Measurements from ENCODE around the gene ABCA1. TPM values are rescaled to one million over a fixed set of nuclear protein-coding genes. Genes with fewer than 3 reads are reported as not detected.
"Not testable (repeated sequence)": the region's sequence is repeated elsewhere in the genome, so short reads cannot be mapped to it uniquely, and the experiment has no call there.

Gene ABCA1
- total RNA-seq, 4 donors from 2014 or later, result 59.2 to 84.1 (median 80.5) TPM

- Histone ChIP-seq H3K27ac (peak overlapping the region; percentile 61 to 90 (median 85)), H3K9me3 (no peaks in the 10 kb centered on the region), H3K36me3 (no peaks in the 10 kb centered on the region), H3K4me3 (peak overlapping the region; percentile 63 to 83 (median 74)), H3K27me3 (no peaks in the 10 kb centered on the region), H3K4me1 (peaks cover 0 to 44% (median 29%) of the 10 kb centered on the region in 4 donors)
- no peak for TF ChIP-seq POLR2A (IDR thresholded peaks at IDR 0.05)
- TF ChIP-seq EP300 (IDR thresholded peaks at IDR 0.05), result no peak
- TF ChIP-seq CTCF (IDR thresholded peaks at IDR 0.05), result no peak
- WGBS, 2 donors, result 1% methylated on average over 26 to 33 of the region's 44 CpGs
- DNase-seq (ENCODE audit: low spot score in 2 of 2), result no peak
These were observed 591 bp downstream of the ABCA1 start for GRCh38 chr9:104927216-104927911.

DNA sequence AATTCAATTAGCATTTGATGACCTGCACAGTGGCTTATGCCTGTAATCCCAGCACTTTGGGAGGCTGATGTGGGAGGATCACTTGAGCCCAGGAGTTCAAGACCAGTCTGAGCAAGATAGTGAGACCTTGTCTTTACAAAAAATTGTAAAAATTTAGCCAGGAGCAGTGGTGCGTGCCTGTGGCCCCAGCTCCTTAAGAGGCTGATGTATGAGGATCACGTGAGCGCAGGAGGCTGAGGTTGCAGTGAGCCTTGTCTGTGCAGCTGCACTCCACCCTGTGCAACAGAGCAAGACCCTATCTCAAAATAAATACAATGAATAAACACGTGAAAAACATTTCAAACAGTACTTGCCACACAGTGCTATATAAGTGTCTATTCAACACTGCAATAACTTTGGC is 4.2 kb downstream of the ABCA1 start:
- peaks cover 0 to 74% (median 38%) of the 10 kb centered on the region in 4 donors for H3K4me1 ChIP-seq
- no peaks in the 10 kb centered on the region for H3K9me3 ChIP-seq
- H3K27me3 ChIP-seq, result no peaks in the 10 kb centered on the region

GRCh38 chr9:104923289-104923688 is 4.7 kb downstream of the ABCA1 start:
- peak overlapping the region in 2 of 4 donors; percentile 12 to 26 for H3K27ac ChIP-seq
- TF ChIP-seq CTCF (IDR thresholded peaks at IDR 0.05), result no peak
- no peak for TF ChIP-seq EP300 (IDR thresholded peaks at IDR 0.05)
- TF ChIP-seq POLR2A (IDR thresholded peaks at IDR 0.05), result no peak
- no peak for DNase-seq (ENCODE audit: low spot score in 2 of 2)
- no peaks in the 10 kb centered on the region for H3K9me3 ChIP-seq
- no peak overlapping the region for H3K4me3 ChIP-seq
- H3K27me3 ChIP-seq, result no peaks in the 10 kb centered on the region
- no peaks in the 10 kb centered on the region for H3K36me3 ChIP-seq
- 66 to 73% methylated on average over 2 of the region's 2 CpGs for WGBS, 2 donors
- peaks cover 0 to 74% (median 41%) of the 10 kb centered on the region in 4 donors for H3K4me1 ChIP-seq

More for the DNA sequence above, 4.2 kb downstream of the ABCA1 start:
- WGBS, 2 donors, result 62 to 71% methylated on average over 4 of the region's 4 CpGs
- TF ChIP-seq POLR2A (IDR thresholded peaks at IDR 0.05), result no peak
- TF ChIP-seq CTCF (IDR thresholded peaks at IDR 0.05), result no peak
- TF ChIP-seq EP300 (IDR thresholded peaks at IDR 0.05), result no peak
- no peak for DNase-seq (ENCODE audit: low spot score in 2 of 2)
- Histone ChIP-seq H3K27ac (peak overlapping the region in 2 of 4 donors; percentile 12 to 26), H3K4me3 (no peak overlapping the region), H3K36me3 (no peaks in the 10 kb centered on the region)

GRCh38 chr9:104922748-104923147 is 5.2 kb downstream of the ABCA1 start:
- WGBS, 2 donors, result 80 to 84% methylated on average over 7 of the region's 7 CpGs
- H3K27ac ChIP-seq, result peak overlapping the region in 2 of 4 donors; percentile 12 to 53

GRCh38 chr9:104921067-104921741 is 6.8 kb downstream of the ABCA1 start:
- WGBS, 2 donors, result 37 to 49% methylated on average over 3 of the region's 3 CpGs
- DNase-seq (ENCODE audit: low spot score in 2 of 2), result no peak
- TF ChIP-seq POLR2A (IDR thresholded peaks at IDR 0.05), result no peak
- no peak for TF ChIP-seq EP300 (IDR thresholded peaks at IDR 0.05)
- TF ChIP-seq CTCF (IDR thresholded peaks at IDR 0.05), result no peak
- no peaks in the 10 kb centered on the region for H3K27me3 ChIP-seq
- peaks cover 0 to 85% (median 45%) of the 10 kb centered on the region in 4 donors for H3K4me1 ChIP-seq
- H3K36me3 ChIP-seq, result no peaks in the 10 kb centered on the region
- H3K4me3 ChIP-seq, result no peak overlapping the region
- peak overlapping the region in 1 of 4 donors; percentile 26 for H3K27ac ChIP-seq
- H3K9me3 ChIP-seq, result no peaks in the 10 kb centered on the region

More at GRCh38 chr9:104922748-104923147, 5.2 kb downstream of the ABCA1 start:
- H3K36me3 ChIP-seq; DNase-seq (ENCODE audit: low spot score in 2 of 2); H3K27me3 ChIP-seq; H3K9me3 ChIP-seq; H3K4me3 ChIP-seq: not testable (repeated sequence)
- H3K4me1 ChIP-seq, result peaks cover 0 to 73% (median 42%) of the 10 kb centered on the region in 4 donors
